CD4-positive, alpha-beta T cell treated with Interleukin-6 for 4 hours (primary cell): ENCODE results near the gene IDH2.
"Not testable (repeated sequence)": the region's sequence is repeated elsewhere in the genome, so short reads cannot be mapped to it uniquely, and the experiment has no call there.

Source experiments
- DNase-seq: peaks from one replicate; pipeline ENCODE4 v3.0.0-alpha.2; 2020; ENCODE audit warnings: mixed read lengths

IDH2 gene

DNA sequence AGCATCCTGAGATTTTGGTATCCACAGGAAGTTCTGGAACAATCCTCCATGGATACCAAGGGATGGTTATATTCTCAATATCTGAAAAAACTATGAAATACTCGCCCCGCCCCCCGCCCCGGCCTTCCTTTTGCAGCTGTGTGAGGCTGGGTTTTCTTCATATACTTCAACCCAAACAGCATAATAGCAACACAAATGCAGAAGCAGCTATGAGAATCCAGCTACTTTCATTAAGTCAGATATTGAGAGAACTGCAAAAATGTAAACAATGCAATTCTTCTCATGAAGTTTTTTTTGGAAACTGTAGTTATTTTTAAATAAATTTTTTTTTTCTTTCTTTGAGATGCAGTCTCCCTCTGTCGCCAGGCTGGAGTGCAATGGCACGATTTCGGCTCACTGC is 10.9 kb upstream of the IDH2 start:
- no peak for DNase-seq

DNA sequence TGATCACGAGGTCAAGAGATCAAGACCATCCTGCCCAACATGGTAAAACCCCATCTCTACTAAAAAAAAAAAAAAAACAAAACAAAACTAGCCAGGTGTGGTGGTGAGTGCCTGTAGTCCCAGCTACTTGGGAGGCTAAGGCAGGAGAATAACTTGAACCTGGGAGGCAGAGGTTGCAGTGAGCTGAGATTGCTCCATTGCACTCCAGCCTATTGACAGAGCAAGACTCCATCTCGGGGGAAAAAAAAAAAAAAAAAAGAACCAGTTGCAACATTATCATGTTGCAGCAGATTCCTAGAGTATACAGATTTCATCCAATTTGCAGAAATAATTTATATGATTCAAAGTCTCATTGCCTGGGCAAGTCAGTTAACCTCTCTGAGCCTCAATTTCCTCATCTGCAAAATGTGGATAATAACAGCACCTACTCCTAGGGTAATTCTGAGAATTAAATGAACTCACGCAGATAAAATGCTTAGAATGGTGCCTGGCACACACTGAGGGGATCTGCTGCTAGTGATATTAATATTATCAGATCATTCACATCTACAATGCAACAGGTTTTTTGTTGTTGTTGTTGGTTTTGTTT is 7.0 kb upstream of the IDH2 start:
- not testable (repeated sequence) for DNase-seq

- DNase-seq, result not testable (repeated sequence)
Observed at GRCh38 chr15:90108038-90108437, 5.8 kb upstream of the IDH2 start.

GRCh38 chr15:90106522-90107117 is 4.4 kb upstream of the IDH2 start:
- no peak for DNase-seq

DNA sequence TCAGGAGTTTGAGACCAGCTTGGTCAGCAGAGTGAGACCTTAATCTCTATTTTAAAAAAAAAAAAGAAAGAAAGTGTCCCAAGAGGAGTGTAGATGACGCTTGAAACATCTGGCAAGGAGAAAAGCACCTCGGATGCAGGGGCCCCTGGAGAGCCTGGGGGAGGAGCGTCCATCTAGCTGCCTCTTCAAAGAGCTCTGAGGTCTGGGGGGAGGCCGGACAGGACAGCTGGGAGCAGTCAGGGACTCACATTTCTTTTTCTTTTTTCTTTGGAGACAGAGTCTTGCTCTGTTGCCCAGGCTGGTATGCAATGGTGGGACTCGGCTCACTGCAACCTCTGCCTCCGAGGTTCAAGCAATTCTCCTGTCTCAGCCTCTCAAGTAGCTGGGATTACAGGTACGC is 3.3 kb upstream of the IDH2 start:
- DNase-seq, result no peak

GRCh38 chr15:90104551-90104950 is 2.3 kb upstream of the IDH2 start:
- DNase-seq, result no peak

GRCh38 chr15:90103701-90104329 is 1.5 kb upstream of the IDH2 start:
- DNase-seq, result no peak

- peak; percentile 55 for DNase-seq
Observed at GRCh38 chr15:90101130-90101968, 919 bp downstream of the IDH2 start.

GRCh38 chr15:90099868-90100831 is 2.1 kb downstream of the IDH2 start:
- DNase-seq, result peak; percentile 27

DNA sequence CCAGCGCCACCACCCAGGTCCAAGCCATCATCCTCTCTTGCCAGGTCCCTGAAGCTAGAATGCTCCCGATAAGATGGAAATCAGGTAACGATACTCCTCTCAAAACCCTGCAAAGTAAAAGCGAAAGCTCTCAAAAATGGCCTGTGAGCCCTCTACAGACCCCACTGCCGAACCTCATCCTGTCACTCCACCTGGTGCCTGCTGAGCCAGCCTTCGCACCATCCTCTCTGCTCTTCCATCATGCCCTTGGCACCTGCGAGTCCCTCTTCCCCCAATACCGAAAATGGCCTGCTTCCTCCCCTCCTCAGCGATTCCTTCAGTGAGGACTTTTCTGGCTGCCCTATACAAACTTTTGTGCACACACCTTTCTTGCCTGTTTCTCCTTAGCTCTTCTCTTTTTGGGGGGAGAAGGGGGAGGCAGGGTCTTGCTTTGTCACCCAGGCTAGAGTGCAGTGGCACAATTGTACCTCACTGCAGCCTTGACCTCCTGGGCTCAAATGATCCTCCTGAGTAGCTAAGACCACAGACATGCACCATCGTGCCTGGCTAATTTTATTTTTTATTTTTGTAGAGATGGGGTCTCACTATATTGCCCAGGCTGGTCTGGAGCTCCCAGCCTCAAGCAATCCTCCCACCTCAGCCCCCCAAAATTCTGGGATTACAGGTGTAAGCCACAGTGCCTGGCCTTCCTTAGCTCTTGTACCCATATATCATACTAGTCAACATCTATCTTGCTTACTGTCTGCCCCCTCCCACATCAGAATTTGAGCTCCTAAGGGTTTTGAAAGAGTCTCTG is 3.0 kb downstream of the IDH2 start:
- peak; percentile 67 for DNase-seq

DNA sequence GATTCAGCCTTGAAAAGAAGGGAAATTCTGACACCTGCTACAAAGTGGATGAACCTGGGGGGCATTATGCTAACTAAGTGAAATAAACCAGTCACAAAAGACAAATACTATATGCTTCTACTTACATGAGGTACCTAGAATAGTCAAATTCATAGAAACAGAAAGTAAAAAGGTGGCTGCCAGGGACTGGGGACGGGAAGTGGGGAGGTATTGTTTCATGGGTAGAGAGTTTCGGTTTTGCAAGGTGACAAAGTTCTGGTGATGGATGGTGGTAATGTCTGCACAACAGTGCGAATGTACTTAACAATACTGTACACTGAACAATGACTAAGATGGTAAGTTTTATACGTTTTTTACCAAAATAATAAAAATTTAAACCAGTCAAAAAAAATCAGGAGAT is 4.8 kb downstream of the IDH2 start:
- peak; percentile 70 for DNase-seq

DNA sequence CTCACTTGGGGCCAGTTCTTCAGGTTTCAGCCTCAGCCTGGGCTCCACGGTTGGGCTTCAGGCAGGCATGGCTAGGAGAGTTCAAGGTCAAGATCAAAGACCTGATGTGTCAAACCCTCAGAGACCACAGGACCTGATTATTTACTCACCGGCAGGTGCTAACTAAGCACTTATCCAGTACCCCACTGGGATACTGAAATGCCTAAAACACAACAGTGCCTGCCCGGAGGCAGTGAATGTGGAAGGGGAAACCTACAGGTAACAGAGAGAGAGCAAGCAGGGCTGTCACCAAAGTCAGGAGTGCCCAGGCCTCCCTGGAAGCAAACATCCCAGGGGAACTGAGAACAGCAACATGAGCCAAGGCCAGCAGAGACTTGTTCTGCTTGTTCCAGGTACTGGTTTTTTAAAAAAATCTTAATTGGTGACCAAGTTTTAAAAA is 6.7 kb downstream of the IDH2 start:
- DNase-seq, result peak; percentile 28

DNA sequence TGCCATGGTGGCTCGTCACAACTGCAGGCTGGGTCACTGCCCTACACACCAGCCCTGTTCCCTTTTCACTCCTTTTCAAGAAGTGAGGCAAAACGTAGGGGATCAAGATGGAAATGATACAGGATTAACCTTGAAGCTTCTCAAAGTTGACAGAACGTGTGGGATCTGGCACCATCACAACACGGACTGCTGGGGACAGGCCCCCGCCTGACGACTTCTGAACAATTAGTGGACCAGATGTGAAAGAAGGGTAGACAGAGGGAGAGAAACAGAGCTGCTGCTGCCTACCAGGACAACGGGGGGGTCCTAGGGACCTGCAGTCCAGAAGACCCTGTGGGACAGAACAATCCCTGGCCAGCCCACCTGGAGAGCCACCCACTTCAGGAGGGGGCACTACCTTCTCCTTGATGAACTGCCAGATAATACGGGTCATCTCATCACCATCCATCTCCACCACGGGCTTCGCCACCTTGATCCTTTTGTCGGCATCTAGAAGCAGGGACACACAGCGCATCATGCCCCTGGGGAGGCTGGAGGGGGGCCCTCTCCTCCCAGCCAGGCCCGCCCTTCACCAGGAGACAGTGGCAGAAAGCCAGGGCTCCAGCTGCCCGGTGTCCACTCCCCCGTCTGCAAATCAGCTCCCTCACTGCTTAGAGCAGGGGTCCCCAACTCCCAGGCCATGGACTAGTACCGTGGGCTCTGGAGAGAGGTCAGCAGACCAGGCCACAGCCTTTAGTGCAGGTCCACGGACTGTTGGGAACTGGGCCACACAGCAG is 10.9 kb downstream of the IDH2 start:
- no peak for DNase-seq

DNA sequence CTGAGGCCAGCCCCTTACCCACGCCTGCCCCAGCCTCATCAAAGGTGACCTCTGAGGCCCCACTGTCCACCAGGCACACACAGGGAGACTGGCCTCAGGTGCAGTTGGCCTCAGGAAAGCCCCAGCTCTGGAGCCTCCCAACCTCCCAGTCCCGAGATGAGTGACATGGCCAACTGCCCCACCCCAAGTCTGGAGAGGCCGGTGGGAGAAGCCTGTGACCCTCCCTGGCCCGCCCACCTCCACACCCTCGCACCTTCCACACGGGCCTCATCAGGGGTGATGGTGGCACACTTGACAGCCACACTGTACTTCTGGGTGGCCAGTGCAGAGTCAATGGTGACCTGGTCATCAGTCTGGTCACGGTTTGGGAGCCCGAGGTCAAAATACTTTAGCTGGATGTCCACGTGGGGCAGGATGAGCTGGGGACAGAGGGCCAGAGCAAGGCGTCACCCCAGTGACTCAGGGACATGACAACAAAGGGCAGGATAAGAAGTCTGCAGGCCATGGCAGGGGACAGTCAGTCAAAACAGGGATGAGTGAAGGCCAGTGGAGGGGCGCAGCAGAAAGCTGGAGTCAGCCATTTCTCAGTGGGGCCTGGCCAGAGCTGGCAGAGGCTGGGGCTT is 11.9 kb downstream of the IDH2 start:
- DNase-seq, result no peak

DNA sequence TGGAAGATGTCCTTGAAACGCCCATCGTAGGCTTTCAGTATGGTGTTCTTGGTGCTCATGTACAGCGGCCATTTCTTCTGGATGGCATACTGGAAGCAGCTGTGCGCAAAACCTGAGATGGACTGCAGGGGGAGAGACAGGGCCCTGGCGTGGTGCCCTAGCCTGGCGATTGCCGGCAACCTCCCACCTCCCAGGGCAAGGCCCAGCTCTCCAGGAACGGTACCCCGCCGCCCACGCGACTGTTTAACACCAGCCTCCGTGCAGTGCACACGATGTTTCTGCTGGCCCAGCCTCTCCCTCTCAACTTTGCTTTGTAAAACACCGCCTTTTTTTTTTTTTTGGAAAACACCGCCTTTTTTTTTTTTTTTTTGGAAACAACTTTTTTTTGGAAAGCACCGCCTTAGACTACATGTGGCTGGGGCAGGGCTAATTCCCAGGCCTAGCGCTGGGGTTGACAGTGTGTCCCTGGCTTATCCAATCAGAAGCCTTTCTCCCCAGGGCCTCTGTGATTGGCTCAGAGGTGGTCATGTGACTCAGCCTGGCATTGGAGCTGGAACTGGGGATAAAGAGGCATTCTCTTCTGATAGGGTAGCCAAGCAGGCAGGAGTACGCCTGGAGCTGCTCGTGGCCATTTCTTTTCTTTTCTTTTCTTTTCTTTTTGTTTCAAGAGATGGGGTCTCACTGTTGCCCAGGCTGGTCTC is 14.7 kb downstream of the IDH2 start:
- DNase-seq, result no peak

DNA sequence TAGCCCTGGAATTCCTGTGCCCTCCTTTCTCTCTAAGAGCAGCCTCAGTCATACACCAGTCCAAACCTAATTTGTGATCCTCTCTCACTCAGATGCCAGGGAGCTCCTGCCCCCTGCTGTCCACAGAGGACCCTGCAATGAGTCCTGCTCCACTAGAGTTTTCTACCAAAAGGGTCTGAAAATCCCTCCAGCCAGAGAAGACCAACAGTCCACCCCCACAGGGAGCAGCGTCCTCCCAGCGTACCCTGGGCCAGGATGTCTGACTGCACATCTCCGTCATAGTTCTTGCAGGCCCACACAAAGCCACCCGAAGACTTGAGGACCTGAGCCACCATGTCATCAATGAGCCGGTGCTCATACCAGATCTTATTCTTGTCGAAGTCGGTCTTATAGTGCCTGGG is 15.4 kb downstream of the IDH2 start:
- peak; percentile 62 for DNase-seq

DNA sequence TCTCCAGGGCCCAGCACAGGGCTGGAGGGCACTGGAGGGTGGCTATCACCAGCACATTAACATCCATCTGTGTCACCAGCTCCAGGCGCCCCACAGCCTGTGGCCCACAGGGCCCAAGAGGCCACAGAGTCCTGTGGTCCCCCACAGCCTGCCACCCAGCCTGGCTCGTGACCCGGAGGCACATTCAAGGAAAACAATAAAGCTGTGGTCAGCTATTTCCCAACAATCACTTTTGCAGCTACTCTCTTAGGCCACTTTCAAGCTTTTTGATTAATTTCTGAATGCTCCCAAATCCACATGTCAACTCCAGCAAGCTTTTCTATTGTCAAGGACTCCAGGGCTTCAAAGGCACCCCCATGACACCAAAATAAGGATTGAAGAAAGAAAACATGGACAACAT is 16.7 kb downstream of the IDH2 start:
- no peak for DNase-seq

GRCh38 chr15:90084876-90085423 is 17.3 kb downstream of the IDH2 start:
- DNase-seq, result no peak

DNA sequence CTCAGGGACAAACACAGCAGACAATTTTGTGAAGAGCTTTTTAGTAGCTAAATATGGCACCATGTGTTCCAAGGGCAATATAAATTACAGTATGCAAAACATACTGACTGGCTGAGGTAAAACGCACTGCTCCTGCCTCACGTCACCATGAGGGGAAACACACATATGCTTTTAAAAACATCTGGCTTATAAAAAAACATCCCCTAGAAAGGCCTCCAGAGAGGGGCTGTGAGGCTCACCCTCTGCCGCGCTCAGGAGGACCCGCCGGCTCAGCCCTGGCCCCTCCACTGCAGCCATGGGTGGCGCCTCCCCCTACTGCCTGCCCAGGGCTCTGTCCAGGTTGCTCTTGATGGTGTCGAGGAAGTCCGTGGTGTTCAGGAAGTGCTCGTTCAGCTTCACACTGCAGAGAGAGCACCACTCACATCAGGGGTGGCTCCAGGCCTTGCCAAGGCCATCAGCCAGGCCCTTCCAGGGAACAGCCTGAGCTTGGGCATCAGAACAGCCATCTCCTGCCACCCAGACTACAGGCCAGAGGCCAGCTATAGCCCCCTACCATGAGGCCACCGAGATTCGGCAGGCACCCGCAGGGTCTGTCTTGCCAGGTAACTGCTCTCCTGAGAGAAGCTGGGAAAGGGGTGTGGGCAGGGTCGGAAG is 18.2 kb downstream of the IDH2 start:
- no peak for DNase-seq
